Trophoblast cell (in vitro differentiated cells and primary cell): ENCODE results near the gene TRIM29.

Experiments
- DNase-seq, 2 donors: peaks; one replicate each; pipeline ENCODE4 v3.0.0-alpha.2; 2016
- H2AFZ ChIP-seq: 2 replicates; pipeline ENCODE4 v1.6.1; 2013; ENCODE audit warnings: low read length, moderate library complexity, mild to moderate bottlenecking; ENCODE audit not compliant: insufficient read depth, poor library complexity
- H2AK5ac ChIP-seq: 2 replicates; pipeline ENCODE4 v1.6.1; 2013; ENCODE audit warnings: mild to moderate bottlenecking, low read length
- H2BK120ac ChIP-seq: 2 replicates; pipeline ENCODE4 v1.6.1; 2013; ENCODE audit warnings: low read length, mild to moderate bottlenecking, moderate library complexity; ENCODE audit not compliant: insufficient read depth, poor library complexity
- H2BK12ac ChIP-seq: 2 replicates; pipeline ENCODE4 v1.6.1; 2013; ENCODE audit warnings: mild to moderate bottlenecking, low read length, moderate library complexity
- H2BK5ac ChIP-seq: 2 replicates; pipeline ENCODE4 v1.6.1; 2013; ENCODE audit warnings: low read length, low read depth, moderate library complexity, mild to moderate bottlenecking; ENCODE audit not compliant: poor library complexity
- H3K14ac ChIP-seq: 2 replicates; pipeline ENCODE4 v1.6.1; 2013; ENCODE audit warnings: mild to moderate bottlenecking, low read length
- H3K18ac ChIP-seq: 2 replicates; pipeline ENCODE4 v1.6.1; 2013; ENCODE audit warnings: mild to moderate bottlenecking, low read length
- H3K23ac ChIP-seq: 2 replicates; pipeline ENCODE4 v1.6.1; 2013; ENCODE audit warnings: low read length
- H3K27ac ChIP-seq: 2 replicates; pipeline ENCODE4 v1.5.1; 2013; ENCODE audit warnings: low read depth, mild to moderate bottlenecking, inconsistent platforms, low read length, moderate library complexity
- H3K27me3 ChIP-seq: 2 replicates; pipeline ENCODE4 v1.6.1; 2013; ENCODE audit warnings: inconsistent platforms, mild to moderate bottlenecking, low read length, moderate library complexity; ENCODE audit not compliant: insufficient read depth
- H3K36me3 ChIP-seq, 2 experiments: 1 replicate in 1 of 2; 2 replicates in 1 of 2; pipeline ENCODE4 v1.6.1; 2013; ENCODE audit warnings: low read length in 2 of 2, mild to moderate bottlenecking in 2 of 2, moderate library complexity in 1 of 2; ENCODE audit not compliant: insufficient read depth in 2 of 2, control insufficient read depth in 1 of 2
- H3K4ac ChIP-seq: 2 replicates; pipeline ENCODE4 v1.6.1; 2013; ENCODE audit warnings: low read depth, mild to moderate bottlenecking, low read length, moderate library complexity
- H3K4me1 ChIP-seq, 2 experiments: 1 replicate in 1 of 2; 2 replicates in 1 of 2; pipeline ENCODE4 v1.6.1; 2013; ENCODE audit warnings: low read length in 2 of 2, mild to moderate bottlenecking in 2 of 2, moderate library complexity in 1 of 2; ENCODE audit not compliant: insufficient read depth in 2 of 2, control insufficient read depth in 1 of 2
- H3K4me2 ChIP-seq: 2 replicates; pipeline ENCODE4 v1.6.1; 2013; ENCODE audit warnings: inconsistent platforms, mild to moderate bottlenecking, low read length, moderate library complexity
- H3K4me3 ChIP-seq: 2 replicates; pipeline ENCODE4 v1.5.1; 2013; ENCODE audit warnings: mild to moderate bottlenecking, low read depth, low read length, inconsistent platforms
- H3K79me1 ChIP-seq: one replicate; pipeline ENCODE4 v1.6.1; 2013; ENCODE audit warnings: low read length
- H3K79me2 ChIP-seq: 2 replicates; pipeline ENCODE4 v1.6.1; 2013; ENCODE audit warnings: low read length, mild to moderate bottlenecking; ENCODE audit not compliant: control insufficient read depth, insufficient read depth, poor library complexity
- H3K9ac ChIP-seq: 2 replicates; pipeline ENCODE4 v1.6.1; 2013; ENCODE audit warnings: mild to moderate bottlenecking, low read length
- H3K9me3 ChIP-seq: 2 replicates; pipeline ENCODE4 v1.6.1; 2013; ENCODE audit warnings: low read depth, mild to moderate bottlenecking, control low read depth, inconsistent platforms, low read length; ENCODE audit not compliant: insufficient read depth
- H4K12ac ChIP-seq: 2 replicates; pipeline ENCODE4 v1.6.1; 2013; ENCODE audit warnings: low read depth, mild to moderate bottlenecking, low read length, moderate library complexity
- H4K8ac ChIP-seq: 2 replicates; pipeline ENCODE4 v1.6.1; 2013; ENCODE audit warnings: low read depth, mild to moderate bottlenecking, low read length, moderate library complexity
- H4K91ac ChIP-seq: one replicate; pipeline ENCODE4 v1.6.1; 2013; ENCODE audit warnings: low read depth, mild to moderate bottlenecking, low read length, moderate library complexity
- WGBS: extraction: QIAGEN DNeasy Blood & Tissue Kit; methylation state at CpG from one replicate; pipeline ENCODE4 v1.1.7; 2013; ENCODE audit warnings: missing lambda C conversion rate; ENCODE audit not compliant: insufficient read length, insufficient coverage; ENCODE audit errors: extremely low coverage; 5-methylcytosine and 5-hydroxymethylcytosine counted together

Gene TRIM29

DNA sequence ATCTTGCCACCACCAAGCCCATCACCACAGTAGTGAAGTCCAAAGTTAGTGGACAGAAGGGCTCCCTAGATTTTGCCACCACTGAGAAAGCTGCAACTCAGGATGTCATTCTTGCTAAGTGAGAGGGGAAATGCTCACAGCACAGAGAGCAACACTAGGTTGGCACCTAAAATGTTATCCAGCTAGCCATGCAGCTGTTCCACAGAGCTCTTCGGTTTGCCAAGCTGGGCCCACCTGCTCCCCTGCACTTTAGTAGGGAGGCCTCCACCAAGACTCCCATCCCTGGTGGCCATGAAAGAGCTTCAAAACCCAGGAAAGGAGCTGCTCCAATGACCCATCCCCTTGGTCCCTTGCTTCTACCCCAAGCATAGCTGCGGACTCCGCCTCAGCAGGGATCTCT is 63.8 kb downstream of the TRIM29 start:
- H4K12ac ChIP-seq: no peak overlapping the region
- no peak overlapping the region for H3K9ac ChIP-seq
- no peak overlapping the region for H3K23ac ChIP-seq
- H3K27me3 ChIP-seq: no peaks in the 10 kb centered on the region
- H3K4ac ChIP-seq: no peak overlapping the region
- no peak overlapping the region for H3K14ac ChIP-seq
- no peak for DNase-seq
- no CpG with 5 or more reads among the region's 3 CpGs for WGBS
- H3K4me1 ChIP-seq: no peaks in the 10 kb centered on the region
- no peak overlapping the region for H3K18ac ChIP-seq
- H3K9me3 ChIP-seq: no peaks in the 10 kb centered on the region
- H3K36me3 ChIP-seq: no peaks in the 10 kb centered on the region
- no peaks in the 10 kb centered on the region for H3K79me2 ChIP-seq
- H2BK5ac ChIP-seq: no peak overlapping the region
- no peak overlapping the region for H3K4me2 ChIP-seq
- no peak overlapping the region for H2BK120ac ChIP-seq
- H2AFZ ChIP-seq: no peak overlapping the region
- no peaks in the 10 kb centered on the region for H3K79me1 ChIP-seq
- H3K27ac ChIP-seq: no peak overlapping the region
- no peak overlapping the region for H3K4me3 ChIP-seq
- H4K8ac ChIP-seq: no peak overlapping the region
- H2BK12ac ChIP-seq: no peak overlapping the region
- H2AK5ac ChIP-seq: no peak overlapping the region
- no peak overlapping the region for H4K91ac ChIP-seq

DNA sequence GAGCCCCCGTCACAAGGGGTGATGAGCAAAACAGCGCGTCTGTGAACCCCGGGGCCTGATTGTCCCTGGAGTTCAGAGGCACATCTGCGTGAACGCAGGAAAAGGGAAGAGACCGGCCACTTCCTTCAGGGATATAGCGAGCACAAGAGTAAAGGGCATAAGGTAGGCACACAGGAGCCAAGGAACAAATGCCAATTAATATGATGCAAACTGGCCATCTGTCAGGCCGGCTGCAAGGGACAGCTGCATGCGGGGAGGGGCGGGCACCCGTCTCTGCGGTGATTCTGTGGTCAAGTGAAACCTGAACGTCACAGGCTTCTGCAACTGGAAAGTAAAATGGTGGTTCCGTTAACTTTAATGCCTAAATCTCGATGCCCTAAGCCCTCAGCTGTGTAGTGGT is 64.7 kb downstream of the TRIM29 start:
- Histone ChIP-seq H3K23ac (no peak overlapping the region), H2AFZ (no peak overlapping the region), H4K91ac (no peak overlapping the region), H3K27ac (no peak overlapping the region), H3K4me2 (no peak overlapping the region), H3K18ac (no peak overlapping the region), H3K9ac (no peak overlapping the region), H3K4me3 (no peak overlapping the region), H3K9me3 (no peaks in the 10 kb centered on the region), H3K27me3 (no peaks in the 10 kb centered on the region), H4K8ac (no peak overlapping the region), H2BK5ac (no peak overlapping the region), H2BK12ac (no peak overlapping the region), H3K79me1 (no peaks in the 10 kb centered on the region), H4K12ac (no peak overlapping the region), H3K79me2 (no peaks in the 10 kb centered on the region), H3K4ac (no peak overlapping the region), H3K4me1 (peaks cover 0 to 2% of the 10 kb centered on the region in 2 experiments), H3K14ac (no peak overlapping the region), H2BK120ac (no peak overlapping the region), H3K36me3 (no peaks in the 10 kb centered on the region), H2AK5ac (no peak overlapping the region)
- WGBS: no CpG with 5 or more reads among the region's 16 CpGs
- no peak for DNase-seq

DNA sequence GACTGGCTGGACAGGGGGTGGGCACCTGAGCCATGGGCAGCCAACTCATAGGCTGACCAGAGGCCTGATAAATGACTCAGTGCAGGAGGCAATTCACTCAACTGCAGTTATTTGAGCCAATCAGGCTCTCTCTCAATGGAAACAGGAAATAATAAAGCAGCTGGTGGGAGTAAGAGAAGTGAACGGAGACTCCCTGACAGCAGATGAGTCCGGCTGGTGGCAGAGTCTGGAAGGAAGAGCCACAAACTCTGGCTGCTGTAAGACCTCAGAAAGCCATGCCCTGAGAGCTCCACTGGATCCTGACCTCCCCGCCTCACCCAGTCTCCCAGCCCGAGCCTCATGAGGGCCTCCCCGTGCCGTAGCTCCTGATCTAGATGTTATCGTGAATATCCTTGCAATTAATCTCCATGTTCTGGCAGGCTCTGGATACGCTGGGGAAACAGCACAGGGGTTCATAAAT is 69.8 kb downstream of the TRIM29 start:
- no peak for DNase-seq
- Histone ChIP-seq H3K4ac (no peak overlapping the region), H3K9me3 (no peaks in the 10 kb centered on the region), H2BK120ac (no peak overlapping the region), H3K27me3 (no peaks in the 10 kb centered on the region), H4K8ac (no peak overlapping the region), H3K9ac (no peak overlapping the region), H3K79me2 (no peaks in the 10 kb centered on the region), H3K23ac (no peak overlapping the region), H3K4me2 (no peak overlapping the region), H2AFZ (peak overlapping the region; percentile 48), H2BK12ac (no peak overlapping the region), H2AK5ac (no peak overlapping the region), H3K4me3 (no peak overlapping the region), H2BK5ac (no peak overlapping the region), H3K18ac (no peak overlapping the region), H4K12ac (no peak overlapping the region), H3K79me1 (no peaks in the 10 kb centered on the region), H3K4me1 (peaks cover 0 to 2% of the 10 kb centered on the region in 2 experiments), H3K14ac (no peak overlapping the region), H4K91ac (no peak overlapping the region), H3K27ac (no peak overlapping the region), H3K36me3 (no peaks in the 10 kb centered on the region)
- no CpG with 5 or more reads among the region's 8 CpGs for WGBS

DNA sequence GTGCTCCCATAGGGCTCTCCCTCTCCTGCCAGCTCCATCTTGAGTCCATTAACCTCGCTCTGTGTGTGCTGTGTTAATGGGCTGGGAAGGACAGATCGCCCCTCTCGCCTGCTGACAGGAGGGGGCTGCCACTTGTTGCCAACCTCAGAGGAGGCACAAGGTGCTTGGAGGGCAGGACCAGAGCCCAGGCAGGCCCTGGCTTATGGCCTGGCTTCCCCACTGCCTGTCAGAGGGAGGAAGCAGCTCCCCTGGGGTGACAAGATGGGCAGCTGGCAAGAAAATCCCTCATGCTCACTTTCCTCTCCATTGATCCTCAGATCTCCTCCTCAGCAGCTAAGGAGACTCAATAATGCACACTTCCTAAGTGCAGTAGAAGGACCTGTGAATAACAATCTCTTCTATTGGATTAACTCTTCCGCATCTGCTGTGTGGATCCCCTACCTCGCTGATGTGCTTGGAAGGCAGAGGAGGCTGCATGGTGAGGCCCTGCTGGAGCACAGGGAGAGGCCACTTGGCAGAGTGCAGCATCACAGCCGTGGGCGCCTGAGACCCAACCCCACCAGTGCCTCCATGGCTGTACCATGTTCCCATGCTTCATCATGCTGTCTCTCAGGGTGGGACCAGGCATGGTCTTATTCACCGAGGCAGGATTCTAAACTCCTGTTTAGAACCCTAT is 70.3 kb downstream of the TRIM29 start:
- Histone ChIP-seq H2BK120ac (no peak overlapping the region), H2BK12ac (no peak overlapping the region), H4K12ac (no peak overlapping the region), H3K27ac (no peak overlapping the region), H3K18ac (no peak overlapping the region), H3K79me2 (no peaks in the 10 kb centered on the region), H3K4me1 (peaks cover 4 to 7% of the 10 kb centered on the region in 2 experiments), H3K9ac (no peak overlapping the region), H3K4me2 (no peak overlapping the region), H4K91ac (no peak overlapping the region), H3K36me3 (no peaks in the 10 kb centered on the region), H2AK5ac (peak overlapping the region; percentile 84), H4K8ac (no peak overlapping the region), H3K4ac (no peak overlapping the region), H2AFZ (peak overlapping the region; percentile 48), H3K27me3 (no peaks in the 10 kb centered on the region), H3K79me1 (peaks cover 3% of the 10 kb centered on the region), H3K9me3 (no peaks in the 10 kb centered on the region), H3K23ac (no peak overlapping the region), H3K4me3 (no peak overlapping the region), H2BK5ac (no peak overlapping the region), H3K14ac (no peak overlapping the region)
- DNase-seq: no peak
- WGBS: no CpG with 5 or more reads among the region's 8 CpGs
